SIG-M5 (cell line): Measurements from ENCODE around the gene FIZ1.

ENCODE experiments used
- DNase-seq: peaks from one replicate; lab custom pipeline; 2025; lab: John Stamatoyannopoulos, UW

FIZ1 gene

GRCh38 chr19:55599468-55599841 lies at the start of gene FIZ1:
Gene FIZ1 (minus strand): TSS chr19:55599517. CDS start chr19:55597865, 1,652 bp downstream.
- DNase-seq, result peak; percentile 81

GRCh38 chr19:55648585-55649267 lies 49.4 kb upstream of the FIZ1 start:
- no peak for DNase-seq

GRCh38 chr19:55647732-55648584 lies 48.6 kb upstream of the FIZ1 start, which contains the start of gene CCDC106:
Gene CCDC106 (plus strand): TSS chr19:55648212. CDS start chr19:55649047, 835 bp downstream.
- no peak for DNase-seq

- DNase-seq, result no peak
These were observed 47.8 kb upstream of the FIZ1 start for GRCh38 chr19:55646889-55647731.

GRCh38 chr19:55645512-55645881 lies 46.2 kb upstream of the FIZ1 start:
- DNase-seq, result no peak

- no peak for DNase-seq
These were observed 45.7 kb upstream of the FIZ1 start for GRCh38 chr19:55644842-55645511.

- no peak for DNase-seq
These were observed 45.0 kb upstream of the FIZ1 start for GRCh38 chr19:55644191-55644833.

GRCh38 chr19:55643887-55644176 lies 44.5 kb upstream of the FIZ1 start:
- no peak for DNase-seq

- DNase-seq, result no peak
These were observed 43.9 kb upstream of the FIZ1 start, which contains the start of gene ZNF581 for GRCh38 chr19:55643003-55643886. Gene ZNF581 (plus strand): TSS chr19:55643649. CDS start chr19:55644572, 923 bp downstream.

- no peak for DNase-seq
These were observed 43.1 kb upstream of the FIZ1 start for GRCh38 chr19:55642153-55643002.

GRCh38 chr19:55641426-55642152 lies 42.3 kb upstream of the FIZ1 start:
- DNase-seq, result no peak

GRCh38 chr19:55640577-55641425 lies 41.5 kb upstream of the FIZ1 start, which contains the start of gene ZNF580:
Gene ZNF580 (plus strand): TSS chr19:55641002. CDS start chr19:55642509, 1,507 bp downstream.
- DNase-seq, result no peak

- DNase-seq, result no peak
These were observed 40.8 kb upstream of the FIZ1 start for GRCh38 chr19:55640043-55640576.

GRCh38 chr19:55638864-55639359 lies 39.6 kb upstream of the FIZ1 start:
- DNase-seq, result no peak

GRCh38 chr19:55637534-55637933 lies 38.2 kb upstream of the FIZ1 start:
- no peak for DNase-seq

GRCh38 chr19:55636723-55637122 lies 37.4 kb upstream of the FIZ1 start:
- DNase-seq, result no peak

GRCh38 chr19:55635856-55636440 lies 36.6 kb upstream of the FIZ1 start:
- no peak for DNase-seq
